Liver (tissue), 9 donors: ENCODE measurements around the gene SCRG1. TPM values are rescaled to one million over a fixed set of nuclear protein-coding genes. Genes with fewer than 3 reads are reported as not detected.

Source experiments
- DNase-seq: peaks from one replicate; pipeline ENCODE4 v3.0.0-alpha.2; 2017; ENCODE audit warnings: low spot score
- H3K27ac ChIP-seq, 2 donors: one replicate each; pipeline ENCODE4 v1.7.0; 2013; ENCODE audit warnings: inconsistent platforms in 2 of 2, low read length in 2 of 2, control low read depth in 1 of 2, low read depth in 1 of 2, mild to moderate bottlenecking in 1 of 2
- H3K27me3 ChIP-seq, 4 donors: one replicate each; pipeline versions ENCODE4 v1.6.1 to v1.7.0; 2013; ENCODE audit warnings: low read length in 3 of 4, inconsistent platforms in 1 of 4, mild to moderate bottlenecking in 1 of 4, moderate library complexity in 1 of 4; ENCODE audit not compliant: control insufficient read depth in 4 of 4, insufficient read depth in 4 of 4
- H3K36me3 ChIP-seq, 4 donors: one replicate each; pipeline versions ENCODE4 v1.6.1 to v1.7.0; 2013; ENCODE audit warnings: low read length in 3 of 4, mild to moderate bottlenecking in 3 of 4, low read depth in 1 of 4, moderate library complexity in 1 of 4; ENCODE audit not compliant: control insufficient read depth in 4 of 4, insufficient read depth in 3 of 4
- H3K4me1 ChIP-seq, 4 donors: one replicate each; pipeline versions ENCODE4 v1.6.1 to v1.7.0; 2013; ENCODE audit warnings: low read length in 3 of 4, mild to moderate bottlenecking in 3 of 4, moderate library complexity in 1 of 4; ENCODE audit not compliant: control insufficient read depth in 4 of 4, insufficient read depth in 4 of 4
- H3K4me3 ChIP-seq, 3 donors: one replicate each; pipeline versions ENCODE4 v1.6.1 to v1.7.0; 2013; ENCODE audit warnings: low read length in 3 of 3, control low read depth in 1 of 3, low read depth in 1 of 3, mild to moderate bottlenecking in 1 of 3
- H3K9ac ChIP-seq, 2 donors: one replicate each; pipeline ENCODE4 v1.7.0; 2013; ENCODE audit warnings: low read length in 2 of 2, mild to moderate bottlenecking in 2 of 2, moderate library complexity in 2 of 2, control low read depth in 1 of 2, low read depth in 1 of 2
- H3K9me3 ChIP-seq, 4 donors: one replicate each; pipeline versions ENCODE4 v1.6.1 to v1.7.0; 2013; ENCODE audit warnings: low read length in 3 of 4; ENCODE audit not compliant: control insufficient read depth in 4 of 4
- EGR1 ChIP-seq, 2 donors: IDR thresholded peaks; 2 replicates each; pipeline ENCODE4 v1.6.1; 2016 to 2018; ENCODE audit warnings: antibody characterized with exemption in 2 of 2, low read depth in 2 of 2
- FOXA1 ChIP-seq: IDR thresholded peaks from 2 replicates; pipeline ENCODE4 v1.6.1; 2016; ENCODE audit warnings: antibody characterized with exemption
- FOXA2 ChIP-seq: IDR thresholded peaks from 2 replicates; pipeline ENCODE4 v1.6.1; 2016; ENCODE audit warnings: antibody characterized with exemption
- GABPA ChIP-seq, 2 donors: IDR thresholded peaks in 1 of 2; conservative IDR thresholded peaks in 1 of 2; 2 replicates each; pipeline ENCODE4 v1.6.1; 2016; ENCODE audit warnings: antibody characterized with exemption in 2 of 2, mild to moderate bottlenecking in 1 of 2, moderate library complexity in 1 of 2
- HNF4A ChIP-seq, 2 donors: conservative IDR thresholded peaks; 2 replicates each; pipeline ENCODE4 v1.6.1; 2016; ENCODE audit warnings: antibody characterized with exemption in 2 of 2, mild to moderate bottlenecking in 2 of 2
- HNF4G ChIP-seq: IDR thresholded peaks from 2 replicates; pipeline ENCODE4 v1.6.1; 2016; ENCODE audit warnings: antibody characterized with exemption
- JUND ChIP-seq, 2 donors: IDR thresholded peaks; 2 replicates each; pipeline ENCODE4 v1.6.1; 2016; ENCODE audit warnings: antibody characterized with exemption in 2 of 2
- NR2F2 ChIP-seq: IDR thresholded peaks from 2 replicates; pipeline ENCODE4 v1.6.1; 2016; ENCODE audit warnings: antibody characterized with exemption
- RAD21 ChIP-seq, 2 donors: IDR thresholded peaks; 2 replicates each; pipeline ENCODE4 v1.6.1; 2016; ENCODE audit warnings: antibody characterized with exemption in 2 of 2, mild to moderate bottlenecking in 2 of 2
- RXRA ChIP-seq, 2 donors: IDR thresholded peaks; 2 replicates each; pipeline ENCODE4 v1.6.1; 2017 to 2018; ENCODE audit warnings: antibody characterized with exemption in 2 of 2, mild to moderate bottlenecking in 1 of 2
- SP1 ChIP-seq: IDR thresholded peaks from 2 replicates; pipeline ENCODE4 v1.6.1; 2018; ENCODE audit warnings: antibody characterized with exemption, mild to moderate bottlenecking
- TAF1 ChIP-seq: conservative IDR thresholded peaks from 2 replicates; pipeline ENCODE4 v1.6.1; 2016; ENCODE audit warnings: antibody characterized with exemption, mild to moderate bottlenecking
- YY1 ChIP-seq: IDR thresholded peaks from 2 replicates; pipeline ENCODE4 v1.6.1; 2016; ENCODE audit warnings: antibody characterized with exemption, mild to moderate bottlenecking
- WGBS: extraction: QIAGEN DNeasy Blood & Tissue Kit; methylation state at CpG from one replicate; pipeline ENCODE4 v1.1.7; 2013; 5-methylcytosine and 5-hydroxymethylcytosine counted together
- polyA plus RNA-seq, 2 donors: library from polyadenylated mRNA; stranded (reverse) in 1 of 2; unstranded in 1 of 2; fragments of 200-250 nt in 1 of 2; fragments of >200 nt in 1 of 2; fragmentation: Nextera tagmentation in 1 of 2; extraction: Ambion mirVana in 1 of 2; gene quantifications; one replicate each; pipeline versions ENCODE4 v1.2.1 to v1.2.3, GENCODE V29; 2013 to 2015
- total RNA-seq, 2 donors: library from RNA; depleted of rRNA; stranded (reverse); fragments of >200 nt; gene quantifications; one replicate each; pipeline ENCODE4 v1.2.3, GENCODE V29; 2014
- TF ChIP-seq, protein P1 (sequence below): IDR thresholded peaks from 2 replicates; pipeline ENCODE4 v1.6.1; 2016; ENCODE audit warnings: antibody characterized with exemption
- TF ChIP-seq, protein P2 (sequence below): IDR thresholded peaks from 2 replicates; pipeline ENCODE4 v1.6.1; 2016; ENCODE audit warnings: antibody characterized with exemption, mild to moderate bottlenecking
- TF ChIP-seq, protein P3 (sequence below): IDR thresholded peaks from 2 replicates; pipeline ENCODE4 v1.6.1; 2016; ENCODE audit warnings: antibody characterized with exemption
- TF ChIP-seq, protein P4 (sequence below): fragments of 150-350 bp; IDR thresholded peaks from 2 replicates; pipeline ENCODE4 v1.5.1; 2017; ENCODE audit warnings: improper control_type of control experiment, low read depth, low read length; ENCODE audit not compliant: missing input control
- TF ChIP-seq, protein P5 (sequence below): IDR thresholded peaks from 2 replicates; pipeline ENCODE4 v1.6.1; 2016; ENCODE audit warnings: antibody characterized with exemption
- donor health status: healthy.
- donor health status: healthy.
- donor health status: healthy.
- donor health status: healthy.
- donor health status: healthy.

Gene SCRG1
- total and polyA plus RNA-seq, 4 donors: under 0.01 to 0.46 (median 0.01) TPM; not detected in 1

DNA sequence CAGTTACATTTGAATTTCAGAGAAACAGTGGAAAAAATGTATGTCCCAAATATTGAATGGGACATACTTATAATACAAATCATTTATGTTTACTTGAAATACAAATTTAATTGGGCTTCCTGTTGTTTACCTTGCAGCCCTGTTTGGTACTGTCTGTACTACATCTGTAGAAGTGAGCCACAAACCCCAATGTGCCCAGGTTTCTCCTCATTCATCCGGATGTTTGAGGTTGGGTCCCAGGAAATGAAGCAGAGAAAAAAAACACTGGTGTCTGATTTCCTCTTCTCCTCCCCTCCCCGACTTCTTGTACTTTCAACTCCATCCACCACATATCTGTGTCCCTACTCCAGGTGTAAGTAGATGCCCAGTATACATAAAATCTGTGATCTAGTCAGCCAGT, 27.1 kb upstream of the SCRG1 start:
- no peak for DNase-seq
- H3K27me3 ChIP-seq: no peaks in the 10 kb centered on the region
- no peak overlapping the region for H3K9ac ChIP-seq
- H3K9me3 ChIP-seq: no peaks in the 10 kb centered on the region
- H3K4me1 ChIP-seq: no peaks in the 10 kb centered on the region
- H3K4me3 ChIP-seq: no peak overlapping the region
- TF ChIP-seq HNF4G: no peak
- TF ChIP-seq RAD21 (IDR thresholded peaks at IDR 0.05): no peak
- TF ChIP-seq EGR1 (IDR thresholded peaks at IDR 0.05; ENCODE audit: low read depth in 2 of 2): no peak
- TF ChIP-seq, protein P1, sequence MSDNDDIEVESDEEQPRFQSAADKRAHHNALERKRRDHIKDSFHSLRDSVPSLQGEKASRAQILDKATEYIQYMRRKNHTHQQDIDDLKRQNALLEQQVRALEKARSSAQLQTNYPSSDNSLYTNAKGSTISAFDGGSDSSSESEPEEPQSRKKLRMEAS: no peak
- no peak for TF ChIP-seq RXRA (IDR thresholded peaks at IDR 0.05)
- WGBS: 81% methylated on average over 2 of the region's 2 CpGs
- no peak overlapping the region for H3K27ac ChIP-seq
- no peaks in the 10 kb centered on the region for H3K36me3 ChIP-seq

DNA sequence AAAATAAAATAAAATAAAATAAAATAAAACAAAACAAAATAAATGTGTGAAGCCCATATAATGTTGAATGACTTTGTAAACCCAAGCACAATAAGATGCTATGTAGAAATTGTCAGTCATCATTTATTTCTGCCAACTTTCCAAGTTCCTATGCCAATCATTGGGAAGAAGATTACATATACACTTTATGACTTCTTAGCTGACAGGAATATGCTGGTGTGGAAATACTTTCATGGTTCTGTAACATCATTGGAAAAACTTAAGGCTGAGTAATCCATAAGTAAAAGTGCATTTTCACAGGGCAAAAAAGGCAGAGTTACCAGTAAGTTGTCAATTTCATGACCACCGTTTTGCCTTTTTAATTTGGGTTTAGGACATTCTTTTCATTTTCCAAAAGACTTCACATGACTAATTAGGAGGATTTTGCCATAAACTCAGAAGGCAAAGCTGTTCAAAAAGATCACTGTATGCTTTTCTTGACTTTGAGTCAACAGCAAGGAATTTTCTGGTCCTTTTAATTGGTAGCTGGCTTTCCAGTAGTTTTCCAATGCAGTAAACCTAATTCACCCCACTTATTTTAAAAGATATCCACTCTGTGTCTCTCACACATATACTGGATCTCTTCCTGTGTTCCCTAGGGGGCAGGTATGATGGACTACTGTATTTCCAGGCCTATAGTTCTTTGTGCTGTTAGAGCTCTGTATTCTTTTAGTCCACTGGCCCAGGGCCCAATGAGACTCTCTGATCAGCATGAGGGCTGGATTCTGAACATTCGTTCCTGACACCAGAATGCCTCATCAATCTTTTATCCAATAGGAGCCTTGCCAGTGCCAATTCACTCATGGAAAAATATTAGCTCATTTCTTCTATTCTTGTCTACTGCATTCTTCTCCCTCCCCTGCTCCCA, 26.2 kb upstream of the SCRG1 start:
- TF ChIP-seq YY1 (no peak), HNF4G (no peak), TAF1 (no peak), NR2F2 (no peak), JUND (IDR thresholded peaks at IDR 0.05) (no peak), RXRA (IDR thresholded peaks at IDR 0.05) (no peak), SP1 (no peak), FOXA1 (no peak), EGR1 (IDR thresholded peaks at IDR 0.05; ENCODE audit: low read depth in 2 of 2) (no peak), FOXA2 (no peak), RAD21 (IDR thresholded peaks at IDR 0.05) (no peak), GABPA (IDR thresholded peaks at IDR 0.05 in 1 of 2, conservative IDR thresholded peaks at IDR 0.05 in 1 of 2) (no peak), HNF4A (conservative IDR thresholded peaks at IDR 0.05) (no peak)
- TF ChIP-seq, protein P2, sequence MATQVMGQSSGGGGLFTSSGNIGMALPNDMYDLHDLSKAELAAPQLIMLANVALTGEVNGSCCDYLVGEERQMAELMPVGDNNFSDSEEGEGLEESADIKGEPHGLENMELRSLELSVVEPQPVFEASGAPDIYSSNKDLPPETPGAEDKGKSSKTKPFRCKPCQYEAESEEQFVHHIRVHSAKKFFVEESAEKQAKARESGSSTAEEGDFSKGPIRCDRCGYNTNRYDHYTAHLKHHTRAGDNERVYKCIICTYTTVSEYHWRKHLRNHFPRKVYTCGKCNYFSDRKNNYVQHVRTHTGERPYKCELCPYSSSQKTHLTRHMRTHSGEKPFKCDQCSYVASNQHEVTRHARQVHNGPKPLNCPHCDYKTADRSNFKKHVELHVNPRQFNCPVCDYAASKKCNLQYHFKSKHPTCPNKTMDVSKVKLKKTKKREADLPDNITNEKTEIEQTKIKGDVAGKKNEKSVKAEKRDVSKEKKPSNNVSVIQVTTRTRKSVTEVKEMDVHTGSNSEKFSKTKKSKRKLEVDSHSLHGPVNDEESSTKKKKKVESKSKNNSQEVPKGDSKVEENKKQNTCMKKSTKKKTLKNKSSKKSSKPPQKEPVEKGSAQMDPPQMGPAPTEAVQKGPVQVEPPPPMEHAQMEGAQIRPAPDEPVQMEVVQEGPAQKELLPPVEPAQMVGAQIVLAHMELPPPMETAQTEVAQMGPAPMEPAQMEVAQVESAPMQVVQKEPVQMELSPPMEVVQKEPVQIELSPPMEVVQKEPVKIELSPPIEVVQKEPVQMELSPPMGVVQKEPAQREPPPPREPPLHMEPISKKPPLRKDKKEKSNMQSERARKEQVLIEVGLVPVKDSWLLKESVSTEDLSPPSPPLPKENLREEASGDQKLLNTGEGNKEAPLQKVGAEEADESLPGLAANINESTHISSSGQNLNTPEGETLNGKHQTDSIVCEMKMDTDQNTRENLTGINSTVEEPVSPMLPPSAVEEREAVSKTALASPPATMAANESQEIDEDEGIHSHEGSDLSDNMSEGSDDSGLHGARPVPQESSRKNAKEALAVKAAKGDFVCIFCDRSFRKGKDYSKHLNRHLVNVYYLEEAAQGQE: no peak
- TF ChIP-seq, protein P3, sequence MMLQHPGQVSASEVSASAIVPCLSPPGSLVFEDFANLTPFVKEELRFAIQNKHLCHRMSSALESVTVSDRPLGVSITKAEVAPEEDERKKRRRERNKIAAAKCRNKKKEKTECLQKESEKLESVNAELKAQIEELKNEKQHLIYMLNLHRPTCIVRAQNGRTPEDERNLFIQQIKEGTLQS: no peak
- TF ChIP-seq, protein P1: no peak
- TF ChIP-seq, protein P4, sequence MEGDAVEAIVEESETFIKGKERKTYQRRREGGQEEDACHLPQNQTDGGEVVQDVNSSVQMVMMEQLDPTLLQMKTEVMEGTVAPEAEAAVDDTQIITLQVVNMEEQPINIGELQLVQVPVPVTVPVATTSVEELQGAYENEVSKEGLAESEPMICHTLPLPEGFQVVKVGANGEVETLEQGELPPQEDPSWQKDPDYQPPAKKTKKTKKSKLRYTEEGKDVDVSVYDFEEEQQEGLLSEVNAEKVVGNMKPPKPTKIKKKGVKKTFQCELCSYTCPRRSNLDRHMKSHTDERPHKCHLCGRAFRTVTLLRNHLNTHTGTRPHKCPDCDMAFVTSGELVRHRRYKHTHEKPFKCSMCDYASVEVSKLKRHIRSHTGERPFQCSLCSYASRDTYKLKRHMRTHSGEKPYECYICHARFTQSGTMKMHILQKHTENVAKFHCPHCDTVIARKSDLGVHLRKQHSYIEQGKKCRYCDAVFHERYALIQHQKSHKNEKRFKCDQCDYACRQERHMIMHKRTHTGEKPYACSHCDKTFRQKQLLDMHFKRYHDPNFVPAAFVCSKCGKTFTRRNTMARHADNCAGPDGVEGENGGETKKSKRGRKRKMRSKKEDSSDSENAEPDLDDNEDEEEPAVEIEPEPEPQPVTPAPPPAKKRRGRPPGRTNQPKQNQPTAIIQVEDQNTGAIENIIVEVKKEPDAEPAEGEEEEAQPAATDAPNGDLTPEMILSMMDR: no peak
- TF ChIP-seq, protein P5, sequence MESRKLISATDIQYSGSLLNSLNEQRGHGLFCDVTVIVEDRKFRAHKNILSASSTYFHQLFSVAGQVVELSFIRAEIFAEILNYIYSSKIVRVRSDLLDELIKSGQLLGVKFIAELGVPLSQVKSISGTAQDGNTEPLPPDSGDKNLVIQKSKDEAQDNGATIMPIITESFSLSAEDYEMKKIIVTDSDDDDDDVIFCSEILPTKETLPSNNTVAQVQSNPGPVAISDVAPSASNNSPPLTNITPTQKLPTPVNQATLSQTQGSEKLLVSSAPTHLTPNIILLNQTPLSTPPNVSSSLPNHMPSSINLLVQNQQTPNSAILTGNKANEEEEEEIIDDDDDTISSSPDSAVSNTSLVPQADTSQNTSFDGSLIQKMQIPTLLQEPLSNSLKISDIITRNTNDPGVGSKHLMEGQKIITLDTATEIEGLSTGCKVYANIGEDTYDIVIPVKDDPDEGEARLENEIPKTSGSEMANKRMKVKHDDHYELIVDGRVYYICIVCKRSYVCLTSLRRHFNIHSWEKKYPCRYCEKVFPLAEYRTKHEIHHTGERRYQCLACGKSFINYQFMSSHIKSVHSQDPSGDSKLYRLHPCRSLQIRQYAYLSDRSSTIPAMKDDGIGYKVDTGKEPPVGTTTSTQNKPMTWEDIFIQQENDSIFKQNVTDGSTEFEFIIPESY: no peak
- DNase-seq: no peak
- Histone ChIP-seq H3K4me3 (no peak overlapping the region), H3K9me3 (no peaks in the 10 kb centered on the region), H3K27ac (no peak overlapping the region), H3K4me1 (no peaks in the 10 kb centered on the region), H3K9ac (no peak overlapping the region), H3K36me3 (no peaks in the 10 kb centered on the region), H3K27me3 (no peaks in the 10 kb centered on the region)
- 86% methylated on average over 2 of the region's 2 CpGs for WGBS
